Keratinocyte (primary cell): ENCODE results near the gene EXOSC6. TPM values are rescaled to one million over a fixed set of nuclear protein-coding genes. Genes with fewer than 3 reads are reported as not detected.
A peak's percentile ranks its signal among the peaks of the same experiment; 100 is the strongest.

Experiments
- DNase-seq: peaks from one replicate; pipeline ENCODE4 v3.0.0-alpha.2; 2011; ENCODE audit warnings: low read depth, missing footprints, low spot score
- FAIRE-seq: peaks from 2 replicates; lab custom pipeline; 2011; peaks lifted over from hg19 to GRCh38; lab: Jason Lieb, UNC
- H2AFZ ChIP-seq: 2 replicates; pipeline ENCODE4 v1.6.0; 2012; ENCODE audit warnings: low read length, control low read depth, inconsistent platforms; ENCODE audit not compliant: control insufficient read depth
- H3K27ac ChIP-seq: 2 replicates; pipeline ENCODE4 v1.5.1; 2011; ENCODE audit warnings: low read length; ENCODE audit not compliant: control insufficient read depth, insufficient read depth
- H3K27me3 ChIP-seq: 3 replicates; pipeline ENCODE4 v1.6.0; 2011; ENCODE audit warnings: low read length; ENCODE audit not compliant: control insufficient read depth, insufficient read depth; ENCODE audit errors: extremely low read depth
- H3K36me3 ChIP-seq, 2 experiments: 2 replicates in 1 of 2; 3 replicates in 1 of 2; pipeline ENCODE4 v1.5.1; 2011; ENCODE audit warnings: low read length in 2 of 2, mild to moderate bottlenecking in 1 of 2; ENCODE audit not compliant: control insufficient read depth in 2 of 2, insufficient read depth in 2 of 2; ENCODE audit errors: extremely low read depth in 1 of 2
- H3K4me1 ChIP-seq: 3 replicates; pipeline ENCODE4 v1.5.1; 2011; ENCODE audit warnings: low read length; ENCODE audit not compliant: control insufficient read depth, insufficient read depth; ENCODE audit errors: extremely low read depth
- H3K4me2 ChIP-seq: 3 replicates; pipeline ENCODE4 v1.6.0; 2011; ENCODE audit warnings: low read depth, low read length; ENCODE audit not compliant: control insufficient read depth, insufficient read depth; ENCODE audit errors: extremely low read depth
- H3K4me3 ChIP-seq, 3 experiments: fragments of 200-600 bp in 1 of 3; sonication (generic) in 1 of 3; 2 replicates in 2 of 3; 3 replicates in 1 of 3; pipeline ENCODE4 v1.5.1; 2011 to 2016; ENCODE audit warnings: low read length in 3 of 3, mild to moderate bottlenecking in 3 of 3, control low read depth in 2 of 3, inconsistent platforms in 1 of 3, low read depth in 1 of 3, mixed read lengths in 1 of 3, mixed run types in 1 of 3, moderate library complexity in 1 of 3; ENCODE audit not compliant: control insufficient read depth in 2 of 3, insufficient read depth in 2 of 3; ENCODE audit errors: extremely low read depth in 1 of 3
- H3K79me2 ChIP-seq: 2 replicates; pipeline ENCODE4 v1.6.0; 2012; ENCODE audit warnings: low read length; ENCODE audit not compliant: control insufficient read depth, insufficient read depth
- H3K9ac ChIP-seq: 3 replicates; pipeline ENCODE4 v1.6.0; 2011; ENCODE audit warnings: low read length; ENCODE audit not compliant: control insufficient read depth, insufficient read depth; ENCODE audit errors: extremely low read depth
- H3K9me1 ChIP-seq: 3 replicates; pipeline ENCODE4 v1.6.0; 2011; ENCODE audit warnings: low read length; ENCODE audit not compliant: control insufficient read depth, insufficient read depth; ENCODE audit errors: extremely low read depth
- H3K9me3 ChIP-seq: 2 replicates; pipeline ENCODE4 v1.5.1; 2012; ENCODE audit warnings: low read depth, low read length; ENCODE audit not compliant: control insufficient read depth
- H4K20me1 ChIP-seq: 3 replicates; pipeline ENCODE4 v1.6.0; 2011; ENCODE audit warnings: low read length; ENCODE audit not compliant: control insufficient read depth, insufficient read depth; ENCODE audit errors: extremely low read depth
- CTCF ChIP-seq, 3 experiments: IDR thresholded peaks in 1 of 3; conservative IDR thresholded peaks in 1 of 3; optimal IDR thresholded peaks in 1 of 3; 2 replicates in 2 of 3; 3 replicates in 1 of 3; pipeline versions ENCODE3 to v1.5.1; 2011; ENCODE audit warnings: low read length in 3 of 3, mild to moderate bottlenecking in 3 of 3, moderate library complexity in 2 of 3, control low read depth in 1 of 3, inconsistent platforms in 1 of 3; ENCODE audit not compliant: insufficient read depth in 2 of 3; ENCODE audit errors: extremely low read depth in 1 of 3
- EZH2 ChIP-seq: IDR thresholded peaks from one replicate; pipeline ENCODE4 v1.6.1; 2012; ENCODE audit warnings: inconsistent platforms, mild to moderate bottlenecking, low read length, moderate library complexity
- dilution Hi-C: fragments of 300-500 bp; cut with MboI; formaldehyde crosslinking; loops from one replicate; pipeline ENCODE4 v1.7.0; 2020; ENCODE audit warnings: low sequenced_read_pairs; ENCODE audit not compliant: extremely low pct_ligation_motif_present
- polyA plus RNA-seq, 5 experiments: library from polyadenylated mRNA; depleted of rRNA in 3 of 5; stranded (reverse) in 3 of 5; stranded (forward) in 1 of 5; unstranded in 1 of 5; fragments of >200 nt; gene quantifications; 1 replicate in 1 of 5; 2 replicates in 3 of 5; 3 replicates in 1 of 5; pipeline versions ENCODE4 v1.2.1 to v1.2.3, GENCODE V29; 2011 to 2012; ENCODE audit warnings: missing spikeins in 2 of 5, low read depth in 1 of 5, low replicate concordance in 1 of 5

The EXOSC6 gene
- polyA plus RNA-seq, 1 donor (not counting 4 experiments of a cell fraction or from before 2014, with no cell fraction given), result 7.5 TPM

- no peak for FAIRE-seq
- dilution Hi-C loops, result no loop called here
- H3K4me2 ChIP-seq, result peak within 1 kb of the TSS; percentile 87
- no peaks in the 10 kb centered on the region for H3K9me3 ChIP-seq
- peaks cover 30% of the 10 kb centered on the region for H3K79me2 ChIP-seq
- peak; percentile 9 for DNase-seq
- H3K36me3 ChIP-seq, result no peaks in the 10 kb centered on the region
- no peaks in the 10 kb centered on the region for H4K20me1 ChIP-seq
- no peak for TF ChIP-seq CTCF (optimal IDR thresholded peaks at IDR 0.05 in 1 of 3, IDR thresholded peaks at IDR 0.05 in 1 of 3, conservative IDR thresholded peaks at IDR 0.05 in 1 of 3; ENCODE audit: extremely low read depth in 1 of 3, insufficient read depth in 2 of 3, low read length in 3 of 3)
- TF ChIP-seq EZH2, result no peak
- no peaks in the 10 kb centered on the region for H3K9me1 ChIP-seq
- no peaks in the 10 kb centered on the region for H3K27me3 ChIP-seq
- peak within 1 kb of the TSS; percentile 97 for H3K9ac ChIP-seq
- H3K4me1 ChIP-seq, result peaks cover 14% of the 10 kb centered on the region
- peak within 1 kb of the TSS; percentile 76 to 93 (median 86) for H3K4me3 ChIP-seq
- H3K27ac ChIP-seq, result peak within 1 kb of the TSS; percentile 91
- peak within 1 kb of the TSS; percentile 99 for H2AFZ ChIP-seq
These were observed 47.5 kb upstream of the EXOSC6 start, which contains the start of gene DDX19B for GRCh38 chr16:70298988-70299938. Gene DDX19B, plus strand, starts transcription at chr16:70299186. Its CDS starts 112 bp downstream, at chr16:70299298.

- peaks cover 11% of the 10 kb centered on the region for H3K79me2 ChIP-seq
- no peak overlapping the region for H3K27ac ChIP-seq
- H3K4me3 ChIP-seq, result no peak overlapping the region
- H3K4me1 ChIP-seq, result peaks cover 14% of the 10 kb centered on the region
- TF ChIP-seq EZH2 (no peak), CTCF (optimal IDR thresholded peaks at IDR 0.05 in 1 of 3, IDR thresholded peaks at IDR 0.05 in 1 of 3, conservative IDR thresholded peaks at IDR 0.05 in 1 of 3; ENCODE audit: extremely low read depth in 1 of 3, insufficient read depth in 2 of 3, low read length in 3 of 3) (no peak)
- no peaks in the 10 kb centered on the region for H3K9me3 ChIP-seq
- dilution Hi-C loops, result no loop called here
- H2AFZ ChIP-seq, result no peak overlapping the region
- no peaks in the 10 kb centered on the region for H3K9me1 ChIP-seq
- H3K4me2 ChIP-seq, result no peak overlapping the region
- FAIRE-seq, result no peak
- DNase-seq, result no peak
- H3K27me3 ChIP-seq, result no peaks in the 10 kb centered on the region
- H3K36me3 ChIP-seq, result no peaks in the 10 kb centered on the region
- H3K9ac ChIP-seq, result no peak overlapping the region
- no peaks in the 10 kb centered on the region for H4K20me1 ChIP-seq
These were observed 43.9 kb upstream of the EXOSC6 start for GRCh38 chr16:70295634-70296033.
